IMR-90 (cell line): ENCODE measurements around the gene NRXN2. TPM values are rescaled to one million over a fixed set of nuclear protein-coding genes. Genes with fewer than 3 reads are reported as not detected.

Experiments used
- ATAC-seq: fragments of 200-7000 bp; cut with Tn5 transposase; 2 replicates; pipeline ENCODE4 v1.9.1; 2020; ENCODE audit warnings: low read depth, mild to moderate bottlenecking, moderate library complexity
- BruUV-seq: library from RNA; stranded (reverse); fragments of 400-500 nt; replicated peaks from 2 replicates; lab custom pipeline; 2021; lab: Mats Ljungman, UMichigan
- CTCF ChIA-PET: fragments of 300-600 bp; formaldehyde crosslinking; extraction: SDS; loops from one replicate; lab custom pipeline; 2021; ENCODE audit warnings: antibody characterized with exemption; lab: Yijun Ruan, JAX
- POLR2A ChIA-PET: fragments of 300-600 bp; sonication (Branson Sonifier 250); formaldehyde crosslinking; loops from one replicate; lab custom pipeline; 2022; ENCODE audit warnings: antibody characterized with exemption; ENCODE audit not compliant: unreplicated experiment; lab: Charles Lee
- DNase-seq: peaks from one replicate; pipeline ENCODE4 v3.0.0; 2013
- H2AFZ ChIP-seq: replicated peaks from 2 replicates; pipeline ENCODE3; 2013; ENCODE audit warnings: low read length, mild to moderate bottlenecking; ENCODE audit not compliant: poor library complexity
- H2AK5ac ChIP-seq: 2 replicates; pipeline ENCODE4 v1.6.1; 2013; ENCODE audit warnings: low read depth, low read length, inconsistent platforms
- H2AK9ac ChIP-seq: replicated peaks from 2 replicates; pipeline ENCODE3; 2013; ENCODE audit warnings: mild to moderate bottlenecking, low read depth, low read length, moderate library complexity; ENCODE audit not compliant: poor library complexity
- H2BK120ac ChIP-seq: 2 replicates; pipeline ENCODE4 v1.6.1; 2013; ENCODE audit warnings: low read depth, low read length, inconsistent platforms
- H2BK15ac ChIP-seq: 3 replicates; pipeline ENCODE4 v1.6.1; 2013; ENCODE audit warnings: low read depth, low read length, inconsistent platforms
- H2BK20ac ChIP-seq: 2 replicates; pipeline ENCODE4 v1.6.1; 2013; ENCODE audit warnings: low read depth, mild to moderate bottlenecking, inconsistent platforms, low read length, moderate library complexity
- H2BK5ac ChIP-seq: 2 replicates; pipeline ENCODE4 v1.6.1; 2013; ENCODE audit warnings: mild to moderate bottlenecking, low read depth, low read length, inconsistent platforms; ENCODE audit not compliant: poor library complexity, severe bottlenecking
- H3K14ac ChIP-seq: replicated peaks from 2 replicates; pipeline ENCODE4 v1.6.1; 2013; ENCODE audit warnings: low read depth, low read length, inconsistent platforms
- H3K18ac ChIP-seq: 2 replicates; pipeline ENCODE4 v1.6.1; 2013; ENCODE audit warnings: low read depth, low read length, control low read depth
- H3K23ac ChIP-seq: 2 replicates; pipeline ENCODE4 v1.6.1; 2013; ENCODE audit warnings: low read depth, low read length, inconsistent platforms
- H3K27ac ChIP-seq: 2 replicates; pipeline ENCODE4 v1.5.1; 2013; ENCODE audit warnings: mild to moderate bottlenecking, control low read depth, low read length; ENCODE audit not compliant: insufficient read depth
- H3K27me3 ChIP-seq: 2 replicates; pipeline ENCODE4 v1.6.1; 2013; ENCODE audit warnings: low read length; ENCODE audit not compliant: control insufficient read depth, insufficient read depth
- H3K36me3 ChIP-seq: 2 replicates; pipeline ENCODE4 v1.6.1; 2013; ENCODE audit warnings: low read length, mixed read lengths; ENCODE audit not compliant: control insufficient read depth, insufficient read depth
- H3K4ac ChIP-seq: 2 replicates; pipeline ENCODE4 v1.6.1; 2013; ENCODE audit warnings: low read depth, low read length, inconsistent platforms
- H3K4me1 ChIP-seq: 2 replicates; pipeline ENCODE4 v1.6.1; 2013; ENCODE audit warnings: low read length, mixed read lengths; ENCODE audit not compliant: control insufficient read depth, insufficient read depth
- H3K4me2 ChIP-seq: 2 replicates; pipeline ENCODE4 v1.6.1; 2013; ENCODE audit warnings: low read depth, mild to moderate bottlenecking, control low read depth, low read length, moderate library complexity
- H3K4me3 ChIP-seq: 2 replicates; pipeline ENCODE4 v1.5.1; 2013; ENCODE audit warnings: low read depth, mild to moderate bottlenecking, control low read depth, low read length, moderate library complexity; ENCODE audit not compliant: insufficient read depth
- H3K56ac ChIP-seq: 2 replicates; pipeline ENCODE4 v1.6.1; 2013; ENCODE audit warnings: low read length, inconsistent platforms; ENCODE audit not compliant: insufficient read depth; ENCODE audit errors: extremely low read depth
- H3K79me1 ChIP-seq, 2 experiments: 2 replicates each; pipeline ENCODE4 v1.6.1; 2013; ENCODE audit warnings: low read length in 2 of 2, inconsistent platforms in 1 of 2, low read depth in 1 of 2
- H3K9ac ChIP-seq: 2 replicates; pipeline ENCODE4 v1.6.1; 2013; ENCODE audit warnings: low read depth, low read length, control low read depth
- H3K9me1 ChIP-seq: 2 replicates; pipeline ENCODE4 v1.6.1; 2013; ENCODE audit warnings: low read length, inconsistent platforms; ENCODE audit not compliant: insufficient read depth
- H3K9me3 ChIP-seq: 2 replicates; pipeline ENCODE4 v1.6.1; 2013; ENCODE audit warnings: low read length; ENCODE audit not compliant: control insufficient read depth, insufficient read depth
- H4K20me1 ChIP-seq: 2 replicates; pipeline ENCODE4 v1.6.1; 2013; ENCODE audit warnings: low read length, inconsistent platforms; ENCODE audit not compliant: insufficient read depth
- H4K5ac ChIP-seq: 2 replicates; pipeline ENCODE4 v1.6.1; 2013; ENCODE audit warnings: mild to moderate bottlenecking, low read depth, low read length, control low read depth
- H4K8ac ChIP-seq, 2 experiments: 2 replicates each; pipeline ENCODE4 v1.6.1; 2013; ENCODE audit warnings: low read depth in 2 of 2, low read length in 2 of 2, control low read depth in 1 of 2, inconsistent platforms in 1 of 2
- H4K91ac ChIP-seq: 2 replicates; pipeline ENCODE4 v1.6.1; 2013; ENCODE audit warnings: low read depth, low read length, inconsistent platforms; ENCODE audit not compliant: insufficient read depth
- BHLHE40 ChIP-seq: fragments of 150-350 bp; IDR thresholded peaks from 2 replicates; pipeline ENCODE4 v1.6.1; 2016; ENCODE audit warnings: mild to moderate bottlenecking, low read depth, low read length
- CHD1 ChIP-seq: IDR thresholded peaks from 2 replicates; pipeline ENCODE4 v1.6.1; 2012; ENCODE audit warnings: low read depth, low read length, improper control_type of control experiment
- CTCF ChIP-seq: conservative IDR thresholded peaks from 2 replicates; pipeline ENCODE4 v1.5.1; 2012; ENCODE audit warnings: mild to moderate bottlenecking, low read depth, low read length, improper control_type of control experiment
- ELK1 ChIP-seq: fragments of 150-350 bp; IDR thresholded peaks from 2 replicates; pipeline ENCODE4 v1.6.1; 2016; ENCODE audit warnings: low read depth, mild to moderate bottlenecking, low read length, moderate library complexity, borderline replicate concordance
- FOS ChIP-seq: fragments of 150-350 bp; IDR thresholded peaks from 2 replicates; pipeline ENCODE4 v1.6.1; 2016; ENCODE audit warnings: low read depth, low read length
- MAFK ChIP-seq: IDR thresholded peaks from 2 replicates; pipeline ENCODE4 v1.6.1; 2012; ENCODE audit warnings: low read depth, low read length, improper control_type of control experiment
- MAZ ChIP-seq: IDR thresholded peaks from 2 replicates; pipeline ENCODE4 v1.6.1; 2012; ENCODE audit warnings: low read depth, mild to moderate bottlenecking, low read length, improper control_type of control experiment, moderate library complexity, borderline replicate concordance
- POLR2A ChIP-seq: IDR thresholded peaks from 2 replicates; pipeline ENCODE4 v1.6.1; 2012; ENCODE audit warnings: mild to moderate bottlenecking, low read depth, low read length
- RAD21 ChIP-seq: IDR thresholded peaks from 2 replicates; pipeline ENCODE4 v1.6.1; 2012; ENCODE audit warnings: low read length, improper control_type of control experiment
- RCOR1 ChIP-seq: IDR thresholded peaks from 2 replicates; pipeline ENCODE4 v1.6.1; 2012; ENCODE audit warnings: mild to moderate bottlenecking, low read length, improper control_type of control experiment; ENCODE audit not compliant: insufficient replicate concordance
- RFX5 ChIP-seq: IDR thresholded peaks from 2 replicates; pipeline ENCODE4 v1.8.0; 2012; ENCODE audit warnings: low read depth, mild to moderate bottlenecking, low read length, moderate library complexity
- SMC3 ChIP-seq: fragments of 150-350 bp; IDR thresholded peaks from 2 replicates; pipeline ENCODE4 v1.6.1; 2016; ENCODE audit warnings: low read depth, mild to moderate bottlenecking, antibody characterized with exemption, low read length, moderate library complexity
- WGBS, 2 experiments: methylation state at CpG; one replicate each; pipeline versions ENCODE4 v1.1.5 to v1.1.7; 2013; ENCODE audit warnings: missing lambda C conversion rate in 2 of 2; ENCODE audit not compliant: insufficient read length in 1 of 2; ENCODE audit errors: extremely low coverage in 2 of 2; 5-methylcytosine and 5-hydroxymethylcytosine counted together
- dilution Hi-C: fragments of 300-500 bp; cut with HindIII; formaldehyde crosslinking; loops from one replicate; pipeline ENCODE4 v1.14.3; 2018; ENCODE audit warnings: low sequenced_read_pairs; ENCODE audit not compliant: unreplicated experiment
- in situ Hi-C: fragments of 300-500 bp; cut with MboI; formaldehyde crosslinking; loops from 3 replicates; pipeline ENCODE4 v1.14.3; 2019; ENCODE audit warnings: low sequenced_read_pairs, inconsistent platforms, mixed read lengths
- intact Hi-C: fragments of 100-400 bp; cut with micrococcal nuclease; formaldehyde crosslinking; loops from 2 replicates; pipeline ENCODE4 v1.10.0; 2022
- polyA plus RNA-seq, 3 experiments: library from polyadenylated mRNA; depleted of rRNA; stranded (reverse); fragments of >200 nt; gene quantifications; 2 replicates each; pipeline ENCODE4 v1.2.3, GENCODE V29; 2012; ENCODE audit warnings: low replicate concordance in 1 of 3
- total RNA-seq: library from RNA; depleted of rRNA; stranded (reverse); fragments of >200 nt; gene quantifications from 2 replicates; pipeline ENCODE4 v1.2.3, GENCODE V29; 2012

Gene NRXN2
- total and polyA plus RNA-seq, 2 of the 4 experiments (the other 2 are of a cell fraction) = 0.18 to 0.22 TPM

- Histone ChIP-seq H2AK5ac (no peak overlapping the region), H4K91ac (no peak overlapping the region), H3K4me1 (no peaks in the 10 kb centered on the region), H2BK20ac (no peak overlapping the region), H3K27me3 (peaks cover 17% of the 10 kb centered on the region), H3K23ac (no peak overlapping the region), H3K4ac (no peak overlapping the region), H3K27ac (no peak overlapping the region), H4K8ac (no peak overlapping the region), H3K79me1 (no peaks in the 10 kb centered on the region), H3K36me3 (no peaks in the 10 kb centered on the region), H3K4me2 (no peak overlapping the region), H3K18ac (no peak overlapping the region), H3K9me3 (peaks cover 3% of the 10 kb centered on the region; the same call in 1 of the 2 replicates), H2BK120ac (no peak overlapping the region), H2BK15ac (no peak overlapping the region), H3K14ac (no peak overlapping the region), H3K9ac (no peak overlapping the region), H3K4me3 (no peak overlapping the region), H4K20me1 (no peaks in the 10 kb centered on the region), H2AFZ (no peak overlapping the region), H3K9me1 (no peaks in the 10 kb centered on the region), H2AK9ac (no peak overlapping the region), H2BK5ac (no peak overlapping the region), H3K56ac (no peak overlapping the region), H4K5ac (no peak overlapping the region)
- intact Hi-C loops (no loop called here), in situ Hi-C loops (no loop called here), dilution Hi-C loops (no loop called here)
- POLR2A ChIA-PET = no interaction called here
- ATAC-seq (no peak), DNase-seq (no peak)
- 51% methylated on average over 8 of the region's 23 CpGs; no CpG with 5 or more reads in 1 of the 2 experiments for WGBS, 2 experiments
- no TSS peak for BruUV-seq
- CTCF ChIA-PET = no interaction called here
- TF ChIP-seq MAZ (no peak), RFX5 (no peak), SMC3 (no peak), ELK1 (no peak), CTCF (no peak), MAFK (no peak), CHD1 (no peak), FOS (no peak), BHLHE40 (no peak), POLR2A (no peak), RAD21 (no peak), RCOR1 (no peak)
Observed at GRCh38 chr11:64598797-64599697, 124.0 kb downstream of the NRXN2 start.
